B cell (primary cell): ENCODE data around the gene NOTCH4. TPM values are rescaled to one million over a fixed set of nuclear protein-coding genes. Genes with fewer than 3 reads are reported as not detected.

Experiments used
- ATAC-seq: fragments of 200-7000 bp; cut with Tn5 transposase; one replicate; pipeline ENCODE4 v1.10.0; 2021; ENCODE audit warnings: low read depth, mild to moderate bottlenecking, moderate number of reproducible peaks, moderate library complexity
- CTCF ChIA-PET: fragments of 350-600 bp; sonication (Branson Sonifier 250); formaldehyde crosslinking; loops from one replicate; lab custom pipeline; 2021; ENCODE audit warnings: antibody characterized with exemption, inconsistent platforms; lab: Charles Lee
- POLR2A ChIA-PET: fragments of 350-600 bp; sonication (Branson Sonifier 250); formaldehyde crosslinking; loops from one replicate; lab custom pipeline; 2021; ENCODE audit warnings: antibody characterized with exemption; lab: Charles Lee
- DNase-seq: peaks from one replicate; pipeline ENCODE4 v3.0.0; 2013
- H2AFZ ChIP-seq: 2 replicates; pipeline ENCODE4 v1.6.1; 2012; ENCODE audit warnings: mild to moderate bottlenecking, low read depth, low read length; ENCODE audit not compliant: insufficient read depth, poor library complexity, severe bottlenecking
- H3K27ac ChIP-seq, 2 donors: 1 replicate in 1 of 2; 2 replicates in 1 of 2; pipeline ENCODE4 v1.5.1; 2012 to 2013; ENCODE audit warnings: low read length in 2 of 2, mild to moderate bottlenecking in 2 of 2, moderate library complexity in 1 of 2
- H3K27me3 ChIP-seq, 4 experiments: fragments of 200-600 bp in 1 of 4; sonication (generic) in 1 of 4; replicated peaks in 1 of 4; 1 replicate in 2 of 4; 2 replicates in 2 of 4; pipeline versions ENCODE4 v1.6.1 to v1.7.0; 2013 to 2016; ENCODE audit warnings: low read length in 3 of 4, mild to moderate bottlenecking in 2 of 4, mixed read lengths in 1 of 4, moderate library complexity in 1 of 4; ENCODE audit not compliant: insufficient read depth in 4 of 4, control insufficient read depth in 3 of 4; ENCODE audit errors: control extremely low read depth in 1 of 4
- H3K36me3 ChIP-seq, 2 experiments: replicated peaks in 1 of 2; 1 replicate in 1 of 2; 2 replicates in 1 of 2; pipeline versions ENCODE4 v1.6.1 to v1.7.1; 2013; ENCODE audit warnings: low read length in 1 of 2; ENCODE audit not compliant: insufficient read depth in 2 of 2, control insufficient read depth in 1 of 2; ENCODE audit errors: control extremely low read depth in 1 of 2, extremely low read depth in 1 of 2
- H3K4me1 ChIP-seq, 2 donors: fragments of 200-600 bp in 1 of 2; sonication (generic) in 1 of 2; 1 replicate in 1 of 2; 2 replicates in 1 of 2; pipeline versions ENCODE4 v1.5.1 to v1.6.1; 2013 to 2017; ENCODE audit warnings: low read length in 2 of 2; ENCODE audit not compliant: control insufficient read depth in 2 of 2, insufficient read depth in 2 of 2
- H3K4me2 ChIP-seq: replicated peaks from 2 replicates; pipeline ENCODE3; 2012; ENCODE audit warnings: mild to moderate bottlenecking, low read depth, low read length; ENCODE audit not compliant: poor library complexity, severe bottlenecking
- H3K4me3 ChIP-seq, 5 experiments: fragments of 200-600 bp in 1 of 5; sonication (generic) in 1 of 5; 1 replicate in 3 of 5; 2 replicates in 2 of 5; pipeline versions ENCODE4 v1.5.1 to v1.7.0; 2011 to 2016; ENCODE audit warnings: low read length in 4 of 5, mild to moderate bottlenecking in 4 of 5, low read depth in 2 of 5, control low read depth in 1 of 5, moderate library complexity in 1 of 5; ENCODE audit not compliant: insufficient read depth in 1 of 5; ENCODE audit errors: control extremely low read depth in 1 of 5, extremely low read depth in 1 of 5
- H3K79me2 ChIP-seq: fragments of 200-600 bp; sonication (generic); one replicate; pipeline ENCODE4 v1.6.0; 2016; ENCODE audit warnings: low read length; ENCODE audit not compliant: control insufficient read depth, insufficient read depth
- H3K9ac ChIP-seq: fragments of 200-600 bp; sonication (generic); 2 replicates; pipeline ENCODE4 v1.6.1; 2017; ENCODE audit warnings: mild to moderate bottlenecking, low read length, moderate library complexity
- H3K9me3 ChIP-seq, 3 donors: one replicate each; pipeline versions ENCODE4 v1.6.1 to v1.7.1; 2013; ENCODE audit warnings: low read length in 2 of 3; ENCODE audit not compliant: control insufficient read depth in 2 of 3, insufficient read depth in 1 of 3; ENCODE audit errors: control extremely low read depth in 1 of 3
- H4K20me1 ChIP-seq: 2 replicates; pipeline ENCODE4 v1.6.0; 2012; ENCODE audit warnings: mild to moderate bottlenecking, low read length; ENCODE audit not compliant: insufficient read depth, control insufficient read depth, poor library complexity, severe bottlenecking
- H3K27ac Mint-ChIP-seq: one replicate; pipeline ENCODE4 v1.8.0; 2021; ENCODE audit warnings: mixed read lengths
- H3K27me3 Mint-ChIP-seq: one replicate; pipeline ENCODE4 v1.8.0; 2021; ENCODE audit warnings: mixed read lengths
- H3K4me1 Mint-ChIP-seq: one replicate; pipeline ENCODE4 v1.8.0; 2021; ENCODE audit warnings: mixed read lengths
- H3K4me3 Mint-ChIP-seq: one replicate; pipeline ENCODE4 v1.8.0; 2021; ENCODE audit warnings: mixed read lengths
- H3K9me3 Mint-ChIP-seq: one replicate; pipeline ENCODE4 v1.8.0; 2022; ENCODE audit warnings: mixed read lengths; ENCODE audit not compliant: insufficient read depth
- EZH2 ChIP-seq: IDR thresholded peaks from 2 replicates; pipeline ENCODE4 v1.6.1; 2012; ENCODE audit warnings: borderline replicate concordance, low read depth, mild to moderate bottlenecking, moderate library complexity, low read length; ENCODE audit not compliant: insufficient read depth, poor library complexity, severe bottlenecking
- WGBS: methylation state at CpG from one replicate; pipeline ENCODE4 v1.1.5; 2013; ENCODE audit warnings: missing lambda C conversion rate; ENCODE audit not compliant: insufficient coverage; 5-methylcytosine and 5-hydroxymethylcytosine counted together
- intact Hi-C: fragments of 100-400 bp; cut with micrococcal nuclease; formaldehyde crosslinking; loops from one replicate; pipeline ENCODE4 v1.10.0; 2022
- polyA plus RNA-seq: library from polyadenylated mRNA; depleted of rRNA; stranded (reverse); fragments of >200 nt; gene quantifications from 2 replicates; pipeline ENCODE4 v1.2.3, GENCODE V29; 2012
- total RNA-seq, 2 donors: library from RNA; stranded (reverse); fragments of 120-200 nt in 1 of 2; gene quantifications; 1 replicate in 1 of 2; 2 replicates in 1 of 2; pipeline versions ENCODE4 v1.2.3 to v1.2.4, GENCODE V29; 2013 to 2022
- TF ChIP-seq, protein P1 (sequence below): fragments of 200-600 bp; IDR thresholded peaks from one replicate; pipeline ENCODE4 v1.8.0; 2022; ENCODE audit warnings: antibody characterized with exemption, mild to moderate bottlenecking

Gene NOTCH4
- total and polyA plus RNA-seq, 2 donors (not counting 1 experiment from before 2014, with no cell fraction given), result 6.3 to 10.3 TPM

DNA sequence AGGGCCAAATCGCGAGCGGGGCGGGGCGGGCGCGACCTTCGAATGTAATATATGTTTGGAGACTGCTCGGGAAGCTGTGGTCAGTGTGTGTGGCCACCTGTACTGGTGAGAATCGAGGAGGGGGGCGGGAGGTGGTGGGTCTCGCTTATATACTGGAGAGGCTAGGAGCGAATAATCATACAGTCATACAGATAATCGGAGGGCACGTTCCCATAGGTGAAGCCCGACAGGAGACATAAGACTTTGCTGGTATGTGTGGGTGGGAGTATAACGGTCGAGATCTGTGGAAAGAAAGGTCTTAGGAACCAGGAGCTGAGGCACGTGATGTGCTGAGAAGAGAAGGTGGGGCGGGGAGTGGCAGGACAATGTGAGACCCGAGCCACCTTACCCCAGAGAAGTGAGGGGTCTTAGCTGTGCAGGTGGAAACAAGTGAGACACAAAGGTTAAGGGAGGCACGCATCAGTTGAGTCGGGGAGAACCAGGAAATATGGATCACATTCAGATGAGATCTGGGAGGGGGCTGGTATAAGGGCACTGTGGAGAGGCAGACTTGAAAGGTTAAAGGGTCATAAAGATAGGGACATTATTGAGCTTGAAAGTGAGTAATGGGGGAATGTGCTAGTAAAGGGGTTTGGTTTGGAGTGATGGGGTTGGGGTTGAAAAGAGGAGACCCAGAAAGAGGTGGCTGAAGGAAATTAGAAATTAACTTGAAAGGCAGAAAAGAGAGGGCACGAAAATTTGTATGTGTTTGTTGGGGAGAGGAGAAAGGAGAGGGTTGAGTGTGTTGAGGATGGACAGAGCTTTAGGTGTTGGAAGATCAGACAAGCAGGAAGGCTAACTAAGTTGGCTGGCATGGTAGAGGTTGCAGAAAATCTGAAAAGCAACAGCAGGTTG, 45.1 kb downstream of the NOTCH4 start:
- Mint-ChIP-seq H3K27ac (peak overlapping the region; percentile 99), H3K4me3 (peak overlapping the region; percentile 97), H3K4me1 (peaks cover 63% of the 10 kb centered on the region), H3K27me3 (no peaks in the 10 kb centered on the region), H3K9me3 (no peaks in the 10 kb centered on the region)
- intact Hi-C loops, result loop anchor here (1.0 to 5.0 kb wide), 9 partner anchors 17 to 1394 kb away; partner anchors contain the start of genes ATF6B, CSNK2B, HSD17B8 and LY6G5B
- Histone ChIP-seq H4K20me1 (no peaks in the 10 kb centered on the region), H3K9ac (peak overlapping the region; percentile 81), H3K36me3 (peaks cover 0 to 35% of the 10 kb centered on the region in 2 experiments), H3K4me2 (peak overlapping the region; percentile 93), H3K27ac (peak overlapping the region; percentile 57 to 98), H3K9me3 (no peaks in the 10 kb centered on the region), H3K4me1 (peaks cover 34 to 40% of the 10 kb centered on the region in 2 donors), H2AFZ (peak overlapping the region; percentile 74), H3K4me3 (peak overlapping the region; percentile 68 to 92 (median 75)), H3K79me2 (peaks cover 36% of the 10 kb centered on the region), H3K27me3 (no peaks in the 10 kb centered on the region)
- DNase-seq (no peak), ATAC-seq (no peak)
- 4% methylated on average over 21 of the region's 24 CpGs for WGBS
- CTCF ChIA-PET, result interaction anchor here (0.6 to 1.2 kb wide), 8 partner anchors 14 to 806 kb away, joined by 3 to 7 read pairs (median 4); partner anchors contain the start of genes GPSM3 and LY6G5C
- TF ChIP-seq EZH2, result no peak
- TF ChIP-seq, protein P1, sequence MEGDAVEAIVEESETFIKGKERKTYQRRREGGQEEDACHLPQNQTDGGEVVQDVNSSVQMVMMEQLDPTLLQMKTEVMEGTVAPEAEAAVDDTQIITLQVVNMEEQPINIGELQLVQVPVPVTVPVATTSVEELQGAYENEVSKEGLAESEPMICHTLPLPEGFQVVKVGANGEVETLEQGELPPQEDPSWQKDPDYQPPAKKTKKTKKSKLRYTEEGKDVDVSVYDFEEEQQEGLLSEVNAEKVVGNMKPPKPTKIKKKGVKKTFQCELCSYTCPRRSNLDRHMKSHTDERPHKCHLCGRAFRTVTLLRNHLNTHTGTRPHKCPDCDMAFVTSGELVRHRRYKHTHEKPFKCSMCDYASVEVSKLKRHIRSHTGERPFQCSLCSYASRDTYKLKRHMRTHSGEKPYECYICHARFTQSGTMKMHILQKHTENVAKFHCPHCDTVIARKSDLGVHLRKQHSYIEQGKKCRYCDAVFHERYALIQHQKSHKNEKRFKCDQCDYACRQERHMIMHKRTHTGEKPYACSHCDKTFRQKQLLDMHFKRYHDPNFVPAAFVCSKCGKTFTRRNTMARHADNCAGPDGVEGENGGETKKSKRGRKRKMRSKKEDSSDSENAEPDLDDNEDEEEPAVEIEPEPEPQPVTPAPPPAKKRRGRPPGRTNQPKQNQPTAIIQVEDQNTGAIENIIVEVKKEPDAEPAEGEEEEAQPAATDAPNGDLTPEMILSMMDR, result no peak
- POLR2A ChIA-PET, result interaction anchor here (0.6 to 3.0 kb wide), 6 partner anchors 10 to 77 kb away, joined by 3 to 25 read pairs (median 6); partner anchors contain the start of genes GPSM3 and PBX2
